PC-3 (cell line): ENCODE data around the gene NEK11. TPM values are rescaled to one million over a fixed set of nuclear protein-coding genes. Genes with fewer than 3 reads are reported as not detected.

Experiments used
- ATAC-seq: fragments of 200-7000 bp; cut with Tn5 transposase; 2 replicates; pipeline ENCODE4 v1.9.1; 2020; ENCODE audit warnings: mild to moderate bottlenecking, moderate library complexity
- BruUV-seq: library from RNA; stranded (reverse); fragments of 400-500 nt; replicated peaks from 2 replicates; lab custom pipeline; 2021; lab: Mats Ljungman, UMichigan
- CTCF ChIA-PET: fragments of 300-600 bp; sonication (Branson Sonifier 250); formaldehyde crosslinking; loops from one replicate; lab custom pipeline; 2022; ENCODE audit warnings: antibody characterized with exemption; lab: Charles Lee
- POLR2A ChIA-PET: fragments of 300-600 bp; sonication (Branson Sonifier 250); formaldehyde crosslinking; loops from one replicate; lab custom pipeline; 2022; ENCODE audit warnings: antibody characterized with exemption; ENCODE audit not compliant: unreplicated experiment; lab: Charles Lee
- DNase-seq: peaks from one replicate; pipeline ENCODE4 v3.0.0-alpha.2; 2015
- H2AFZ ChIP-seq: fragments of 300-600 bp; sonication (generic); 2 replicates; pipeline ENCODE4 v1.6.0; 2016; ENCODE audit warnings: antibody characterized with exemption, low read length
- H3F3A ChIP-seq: fragments of 300-600 bp; sonication (generic); one replicate; pipeline ENCODE4 v1.6.0; 2017; ENCODE audit warnings: antibody characterized with exemption, low read length, control low read depth, mild to moderate bottlenecking; ENCODE audit not compliant: unreplicated experiment
- H3K27ac ChIP-seq: fragments of 300-600 bp; sonication (generic); 2 replicates; pipeline ENCODE4 v1.5.1; 2016; ENCODE audit warnings: mild to moderate bottlenecking, low read length
- H3K27me3 ChIP-seq: fragments of 300-600 bp; sonication (generic); 2 replicates; pipeline ENCODE4 v1.6.1; 2016; ENCODE audit warnings: low read length, mixed read lengths
- H3K36me3 ChIP-seq: fragments of 300-600 bp; sonication (generic); 2 replicates; pipeline ENCODE4 v1.6.1; 2016; ENCODE audit warnings: low read depth, mixed run types, low read length, mixed read lengths
- H3K4me1 ChIP-seq: fragments of 300-600 bp; sonication (generic); 2 replicates; pipeline ENCODE4 v1.5.1; 2016; ENCODE audit warnings: low read length; ENCODE audit not compliant: insufficient read depth
- H3K4me2 ChIP-seq: fragments of 300-600 bp; sonication (generic); 2 replicates; pipeline ENCODE4 v1.6.0; 2016; ENCODE audit warnings: low read length
- H3K4me3 ChIP-seq: fragments of 300-600 bp; sonication (generic); 2 replicates; pipeline ENCODE4 v1.5.1; 2016; ENCODE audit warnings: mild to moderate bottlenecking, low read length, mixed read lengths
- H3K79me2 ChIP-seq: fragments of 300-600 bp; sonication (generic); 2 replicates; pipeline ENCODE4 v1.6.1; 2017; ENCODE audit warnings: low read length, mixed read lengths
- H3K9ac ChIP-seq: fragments of 300-600 bp; sonication (generic); 2 replicates; pipeline ENCODE4 v1.6.0; 2016; ENCODE audit warnings: mild to moderate bottlenecking, low read length
- H3K9me2 ChIP-seq: fragments of 300-600 bp; sonication (generic); replicated peaks from 2 replicates; pipeline ENCODE4 v1.6.1; 2016; ENCODE audit warnings: mixed run types, low read length, mixed read lengths
- H3K9me3 ChIP-seq: fragments of 300-600 bp; sonication (generic); 2 replicates; pipeline ENCODE4 v1.6.1; 2016; ENCODE audit warnings: low read length, mixed read lengths
- H4K20me1 ChIP-seq: fragments of 300-600 bp; sonication (generic); 2 replicates; pipeline ENCODE4 v1.6.1; 2016; ENCODE audit warnings: low read length, mixed read lengths
- EZH2 ChIP-seq: fragments of 300-600 bp; sonication (generic); IDR thresholded peaks from one replicate; pipeline ENCODE4 v1.6.1; 2017; ENCODE audit warnings: antibody characterized with exemption, mild to moderate bottlenecking, low read length; ENCODE audit not compliant: unreplicated experiment
- EZH2phosphoT487 ChIP-seq: fragments of 300-600 bp; sonication (generic); IDR thresholded peaks from 2 replicates; pipeline ENCODE4 v1.6.1; 2018; ENCODE audit warnings: mild to moderate bottlenecking, antibody characterized with exemption, low read length, borderline replicate concordance
- intact Hi-C: fragments of 100-400 bp; cut with micrococcal nuclease; formaldehyde crosslinking; loops from 2 replicates; pipeline ENCODE4 v1.9.0; 2023
- total RNA-seq: library from RNA; depleted of rRNA; stranded (reverse); fragments of >200 nt; gene quantifications from 2 replicates; pipeline ENCODE4 v1.2.3, GENCODE V29; 2014
- TF ChIP-seq, protein P1 (sequence below): fragments of 300-600 bp; sonication (generic); conservative IDR thresholded peaks from 2 replicates; pipeline ENCODE4 v1.5.1; 2017; ENCODE audit warnings: antibody characterized with exemption, low read depth, mild to moderate bottlenecking, low read length

Gene NEK11
- total RNA-seq, 1 experiment from 2014 or later: 3.1 TPM

GRCh38 chr3:131047582-131047981 lies 20.9 kb downstream of the NEK11 start:
- Histone ChIP-seq H3K27me3 (no peaks in the 10 kb centered on the region), H4K20me1 (no peaks in the 10 kb centered on the region), H3K4me3 (no peak overlapping the region), H3F3A (no peaks in the 10 kb centered on the region), H3K4me2 (no peak overlapping the region), H3K27ac (no peak overlapping the region), H3K4me1 (no peaks in the 10 kb centered on the region), H2AFZ (no peak overlapping the region), H3K9me3 (no peaks in the 10 kb centered on the region), H3K9ac (no peak overlapping the region), H3K79me2 (no peaks in the 10 kb centered on the region), H3K36me3 (no peaks in the 10 kb centered on the region), H3K9me2 (no peaks in the 10 kb centered on the region)
- DNase-seq: no peak
- intact Hi-C loops: no loop called here
- no peak for ATAC-seq
- CTCF ChIA-PET: no interaction called here
- TF ChIP-seq, protein P1, sequence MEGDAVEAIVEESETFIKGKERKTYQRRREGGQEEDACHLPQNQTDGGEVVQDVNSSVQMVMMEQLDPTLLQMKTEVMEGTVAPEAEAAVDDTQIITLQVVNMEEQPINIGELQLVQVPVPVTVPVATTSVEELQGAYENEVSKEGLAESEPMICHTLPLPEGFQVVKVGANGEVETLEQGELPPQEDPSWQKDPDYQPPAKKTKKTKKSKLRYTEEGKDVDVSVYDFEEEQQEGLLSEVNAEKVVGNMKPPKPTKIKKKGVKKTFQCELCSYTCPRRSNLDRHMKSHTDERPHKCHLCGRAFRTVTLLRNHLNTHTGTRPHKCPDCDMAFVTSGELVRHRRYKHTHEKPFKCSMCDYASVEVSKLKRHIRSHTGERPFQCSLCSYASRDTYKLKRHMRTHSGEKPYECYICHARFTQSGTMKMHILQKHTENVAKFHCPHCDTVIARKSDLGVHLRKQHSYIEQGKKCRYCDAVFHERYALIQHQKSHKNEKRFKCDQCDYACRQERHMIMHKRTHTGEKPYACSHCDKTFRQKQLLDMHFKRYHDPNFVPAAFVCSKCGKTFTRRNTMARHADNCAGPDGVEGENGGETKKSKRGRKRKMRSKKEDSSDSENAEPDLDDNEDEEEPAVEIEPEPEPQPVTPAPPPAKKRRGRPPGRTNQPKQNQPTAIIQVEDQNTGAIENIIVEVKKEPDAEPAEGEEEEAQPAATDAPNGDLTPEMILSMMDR: peak; percentile 39; the same call in 1 of the 2 replicates
- TF ChIP-seq EZH2: no peak
- POLR2A ChIA-PET: no interaction called here
- no TSS peak for BruUV-seq

GRCh38 chr3:131048030-131048429 lies 21.4 kb downstream of the NEK11 start:
- BruUV-seq: no TSS peak
- ATAC-seq: no peak
- TF ChIP-seq EZH2phosphoT487 (no peak), EZH2 (no peak)
- TF ChIP-seq, protein P1: no peak
- Histone ChIP-seq H3K9ac (no peak overlapping the region), H3K4me3 (no peak overlapping the region), H3K9me2 (no peaks in the 10 kb centered on the region), H3F3A (no peaks in the 10 kb centered on the region), H3K27ac (no peak overlapping the region), H3K9me3 (no peaks in the 10 kb centered on the region), H3K4me1 (no peaks in the 10 kb centered on the region), H3K27me3 (no peaks in the 10 kb centered on the region), H3K4me2 (no peak overlapping the region), H3K79me2 (no peaks in the 10 kb centered on the region), H4K20me1 (no peaks in the 10 kb centered on the region), H3K36me3 (no peaks in the 10 kb centered on the region), H2AFZ (no peak overlapping the region)
- DNase-seq: no peak
- CTCF ChIA-PET: no interaction called here
- intact Hi-C loops: no loop called here
- POLR2A ChIA-PET: no interaction called here

DNA sequence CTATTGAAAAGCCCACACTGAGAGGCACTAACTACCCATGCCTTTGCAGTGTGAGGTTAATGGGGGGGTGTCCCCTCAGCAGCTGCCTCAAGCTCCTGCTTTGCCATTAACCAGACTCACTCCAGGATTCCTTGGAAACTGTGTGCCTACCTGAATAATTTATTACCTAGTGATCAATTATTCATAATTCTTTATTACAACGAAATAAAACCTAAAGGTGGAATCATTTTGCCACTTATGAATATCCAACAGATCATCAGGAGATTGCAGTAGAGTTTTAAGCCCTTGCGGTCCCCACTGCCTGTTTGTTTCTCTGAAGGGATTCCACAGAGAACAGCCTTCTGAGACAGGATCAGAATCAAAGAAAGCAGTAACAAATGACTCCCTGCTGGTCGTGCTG lies 23.3 kb downstream of the NEK11 start:
- Histone ChIP-seq H3K79me2 (no peaks in the 10 kb centered on the region), H3K9me2 (no peaks in the 10 kb centered on the region), H3K27me3 (no peaks in the 10 kb centered on the region), H3K9me3 (no peaks in the 10 kb centered on the region), H3K36me3 (no peaks in the 10 kb centered on the region), H4K20me1 (no peaks in the 10 kb centered on the region), H3K4me2 (no peak overlapping the region), H3K4me3 (no peak overlapping the region), H2AFZ (no peak overlapping the region), H3K27ac (no peak overlapping the region), H3F3A (no peaks in the 10 kb centered on the region), H3K9ac (no peak overlapping the region), H3K4me1 (no peaks in the 10 kb centered on the region)
- ATAC-seq (no peak), DNase-seq (no peak)
- POLR2A ChIA-PET: no interaction called here
- no peak for TF ChIP-seq EZH2
- TF ChIP-seq, protein P1: no peak
- no peak for TF ChIP-seq EZH2phosphoT487
- CTCF ChIA-PET: no interaction called here
- intact Hi-C loops: loop anchor here (5.0 to 10.0 kb wide), 3 partner anchors 57 to 745 kb away; partner anchors contain the start of gene NUDT16
- BruUV-seq: no TSS peak
